Measurements from ENCODE around the gene PCP4L1. TPM values are rescaled to one million over a fixed set of nuclear protein-coding genes. Genes with fewer than 3 reads are reported as not detected.
A peak's percentile ranks its signal among the peaks of the same experiment; 100 is the strongest.

PCP4L1 gene
- polyA plus RNA-seq, 2 of the 4 experiments (the other 2 are of a cell fraction): not detected

DNA sequence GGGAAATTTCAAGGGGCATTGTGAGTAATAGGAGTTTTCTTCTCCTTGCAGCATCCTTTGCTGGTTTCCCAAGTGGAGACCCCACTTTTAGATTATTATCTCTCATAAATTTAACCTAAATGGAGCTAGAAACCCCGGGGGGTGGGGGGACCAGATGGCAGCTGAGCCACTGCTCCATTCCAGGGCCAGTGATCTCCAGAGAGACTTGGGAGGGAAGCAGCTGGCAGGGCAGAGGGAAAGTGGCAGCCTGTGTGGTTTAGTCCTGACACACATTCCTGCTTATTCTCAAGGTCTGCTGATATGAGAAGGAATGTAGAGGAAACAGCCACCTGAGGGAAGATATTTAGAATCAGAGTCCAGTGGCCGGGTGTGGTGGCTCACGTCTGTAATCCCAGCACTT, 16.3 kb downstream of the PCP4L1 start:
- Histone ChIP-seq H3K4me1 (no peaks in the 10 kb centered on the region), H3K4me3 (no peak overlapping the region), H3K4me2 (no peak overlapping the region), H3K27ac (no peak overlapping the region), H3K9me3 (no peaks in the 10 kb centered on the region)
- ATAC-seq (no peak), DNase-seq (ENCODE audit: low read depth in 1 of 2, low spot score in 1 of 2) (no peak), FAIRE-seq (no peak)
- ChIA-PET CTCF (interaction anchor here (1.6 to 1.9 kb wide), 3 partner anchors 15 to 25 kb away, joined by 3 to 5 read pairs (median 4); no protein-coding TSS in a partner anchor), POLR2A (no interaction called here)
- 49% methylated on average over 3 of the region's 3 CpGs for WGBS (ENCODE audit: missing lambda C conversion rate)
- no peak for TF ChIP-seq EHMT2 (IDR thresholded peaks at IDR 0.05; ENCODE audit: low read depth)
- TF ChIP-seq, protein P1, sequence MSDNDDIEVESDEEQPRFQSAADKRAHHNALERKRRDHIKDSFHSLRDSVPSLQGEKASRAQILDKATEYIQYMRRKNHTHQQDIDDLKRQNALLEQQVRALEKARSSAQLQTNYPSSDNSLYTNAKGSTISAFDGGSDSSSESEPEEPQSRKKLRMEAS (IDR thresholded peaks at IDR 0.05): no peak
- TF ChIP-seq RCOR1 (IDR thresholded peaks at IDR 0.05; ENCODE audit: low read depth, low read length): no peak
- TF ChIP-seq, protein P2, sequence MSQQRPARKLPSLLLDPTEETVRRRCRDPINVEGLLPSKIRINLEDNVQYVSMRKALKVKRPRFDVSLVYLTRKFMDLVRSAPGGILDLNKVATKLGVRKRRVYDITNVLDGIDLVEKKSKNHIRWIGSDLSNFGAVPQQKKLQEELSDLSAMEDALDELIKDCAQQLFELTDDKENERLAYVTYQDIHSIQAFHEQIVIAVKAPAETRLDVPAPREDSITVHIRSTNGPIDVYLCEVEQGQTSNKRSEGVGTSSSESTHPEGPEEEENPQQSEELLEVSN (IDR thresholded peaks at IDR 0.05; ENCODE audit: borderline replicate concordance, low read depth): no peak
- TF ChIP-seq MYC (IDR thresholded peaks at IDR 0.05; ENCODE audit: borderline replicate concordance, low read length): no peak
- no peak for TF ChIP-seq CBX8 (IDR thresholded peaks at IDR 0.05)
- TF ChIP-seq, protein P3, sequence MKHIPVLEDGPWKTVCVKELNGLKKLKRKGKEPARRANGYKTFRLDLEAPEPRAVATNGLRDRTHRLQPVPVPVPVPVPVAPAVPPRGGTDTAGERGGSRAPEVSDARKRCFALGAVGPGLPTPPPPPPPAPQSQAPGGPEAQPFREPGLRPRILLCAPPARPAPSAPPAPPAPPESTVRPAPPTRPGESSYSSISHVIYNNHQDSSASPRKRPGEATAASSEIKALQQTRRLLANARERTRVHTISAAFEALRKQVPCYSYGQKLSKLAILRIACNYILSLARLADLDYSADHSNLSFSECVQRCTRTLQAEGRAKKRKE (CRISPR knock-in tag; IDR thresholded peaks at IDR 0.05; ENCODE audit: low read depth): no peak
- TF ChIP-seq ZC3H11A (IDR thresholded peaks at IDR 0.05): no peak
- TF ChIP-seq, protein P4, sequence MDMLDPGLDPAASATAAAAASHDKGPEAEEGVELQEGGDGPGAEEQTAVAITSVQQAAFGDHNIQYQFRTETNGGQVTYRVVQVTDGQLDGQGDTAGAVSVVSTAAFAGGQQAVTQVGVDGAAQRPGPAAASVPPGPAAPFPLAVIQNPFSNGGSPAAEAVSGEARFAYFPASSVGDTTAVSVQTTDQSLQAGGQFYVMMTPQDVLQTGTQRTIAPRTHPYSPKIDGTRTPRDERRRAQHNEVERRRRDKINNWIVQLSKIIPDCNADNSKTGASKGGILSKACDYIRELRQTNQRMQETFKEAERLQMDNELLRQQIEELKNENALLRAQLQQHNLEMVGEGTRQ (IDR thresholded peaks at IDR 0.05): no peak
- no peak for TF ChIP-seq SMC3 (IDR thresholded peaks at IDR 0.05)
- TF ChIP-seq, protein P5, sequence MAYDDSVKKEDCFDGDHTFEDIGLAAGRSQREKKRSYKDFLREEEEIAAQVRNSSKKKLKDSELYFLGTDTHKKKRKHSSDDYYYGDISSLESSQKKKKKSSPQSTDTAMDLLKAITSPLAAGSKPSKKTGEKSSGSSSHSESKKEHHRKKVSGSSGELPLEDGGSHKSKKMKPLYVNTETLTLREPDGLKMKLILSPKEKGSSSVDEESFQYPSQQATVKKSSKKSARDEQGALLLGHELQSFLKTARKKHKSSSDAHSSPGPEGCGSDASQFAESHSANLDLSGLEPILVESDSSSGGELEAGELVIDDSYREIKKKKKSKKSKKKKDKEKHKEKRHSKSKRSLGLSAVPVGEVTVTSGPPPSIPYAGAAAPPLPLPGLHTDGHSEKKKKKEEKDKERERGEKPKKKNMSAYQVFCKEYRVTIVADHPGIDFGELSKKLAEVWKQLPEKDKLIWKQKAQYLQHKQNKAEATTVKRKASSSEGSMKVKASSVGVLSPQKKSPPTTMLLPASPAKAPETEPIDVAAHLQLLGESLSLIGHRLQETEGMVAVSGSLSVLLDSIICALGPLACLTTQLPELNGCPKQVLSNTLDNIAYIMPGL (CRISPR knock-in tag; IDR thresholded peaks at IDR 0.05; ENCODE audit: borderline replicate concordance): no peak
- no peak for TF ChIP-seq HEYL (CRISPR knock-in tag; IDR thresholded peaks at IDR 0.05)
- TF ChIP-seq, protein P6, sequence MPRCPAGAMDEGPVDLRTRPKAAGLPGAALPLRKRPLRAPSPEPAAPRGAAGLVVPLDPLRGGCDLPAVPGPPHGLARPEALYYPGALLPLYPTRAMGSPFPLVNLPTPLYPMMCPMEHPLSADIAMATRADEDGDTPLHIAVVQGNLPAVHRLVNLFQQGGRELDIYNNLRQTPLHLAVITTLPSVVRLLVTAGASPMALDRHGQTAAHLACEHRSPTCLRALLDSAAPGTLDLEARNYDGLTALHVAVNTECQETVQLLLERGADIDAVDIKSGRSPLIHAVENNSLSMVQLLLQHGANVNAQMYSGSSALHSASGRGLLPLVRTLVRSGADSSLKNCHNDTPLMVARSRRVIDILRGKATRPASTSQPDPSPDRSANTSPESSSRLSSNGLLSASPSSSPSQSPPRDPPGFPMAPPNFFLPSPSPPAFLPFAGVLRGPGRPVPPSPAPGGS (IDR thresholded peaks at IDR 0.05): no peak

DNA sequence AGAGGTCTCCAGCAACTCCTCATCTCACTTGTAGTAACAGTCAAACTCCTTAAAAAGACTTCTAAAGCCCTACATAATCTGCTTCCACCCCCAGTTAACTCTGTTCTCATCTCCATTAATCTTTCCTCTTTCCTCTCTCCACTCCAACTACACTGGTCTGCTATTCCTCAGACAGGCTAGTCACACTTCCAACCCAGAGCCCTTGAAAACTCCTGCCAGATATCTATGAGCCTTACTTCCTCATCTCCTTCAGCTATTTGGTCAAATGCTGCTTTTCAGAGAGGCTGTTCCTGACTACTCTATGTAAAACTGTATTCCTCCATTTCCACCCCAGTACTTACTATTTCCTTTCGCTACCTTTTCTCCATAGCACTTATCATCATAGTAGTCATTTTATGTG, 24.4 kb downstream of the PCP4L1 start:
- no peaks in the 10 kb centered on the region for H3K4me1 ChIP-seq
- POLR2A ChIA-PET: no interaction called here
- TF ChIP-seq CEBPB (IDR thresholded peaks at IDR 0.05) (no peak), EHMT2 (IDR thresholded peaks at IDR 0.05; ENCODE audit: low read depth) (no peak), MAFK (IDR thresholded peaks at IDR 0.05; ENCODE audit: partially characterized antibody) (no peak)
- ATAC-seq (no peak), FAIRE-seq (no peak), DNase-seq (ENCODE audit: low read depth in 1 of 2, low spot score in 1 of 2) (no peak)
- H3K27ac ChIP-seq: no peak overlapping the region
- no peak overlapping the region for H3K4me2 ChIP-seq
- H3K4me3 ChIP-seq: no peak overlapping the region
- H3K9me3 ChIP-seq: no peaks in the 10 kb centered on the region
- WGBS (ENCODE audit: missing lambda C conversion rate): 61% methylated on average over 1 of the region's 1 CpG
- CTCF ChIA-PET: interaction anchor here (0.7 to 2.0 kb wide), 5 partner anchors 8 to 99 kb away, joined by 3 to 7 read pairs (median 4); no protein-coding TSS in a partner anchor

DNA sequence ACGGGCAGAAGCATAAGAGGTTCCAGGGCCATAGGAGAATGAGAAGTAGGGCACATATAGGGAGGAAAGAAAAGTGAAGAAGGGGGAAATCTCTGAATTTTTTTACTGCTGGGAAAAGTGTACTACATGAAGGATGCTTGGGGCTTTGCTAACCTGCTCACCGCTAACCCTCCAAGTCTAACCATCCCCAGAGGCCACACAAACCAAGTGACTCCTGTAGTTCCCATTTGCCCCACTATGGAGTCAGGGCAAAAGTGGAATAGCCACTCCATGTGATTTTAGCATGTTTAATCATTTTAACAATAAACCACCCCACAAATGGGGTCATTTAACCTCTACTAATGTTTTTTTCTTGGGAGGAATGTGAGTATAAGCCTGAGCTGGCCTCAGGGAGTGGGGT, 26.6 kb downstream of the PCP4L1 start:
- no peaks in the 10 kb centered on the region for H3K4me1 ChIP-seq
- no peak overlapping the region for H3K4me2 ChIP-seq
- no peak for DNase-seq (ENCODE audit: low read depth in 1 of 2, low spot score in 1 of 2)
- POLR2A ChIA-PET: no interaction called here
- WGBS (ENCODE audit: missing lambda C conversion rate): 51% methylated on average over 2 of the region's 2 CpGs
- FAIRE-seq: no peak
- ATAC-seq: peak; percentile 75 to 76; a peak in 5 of 6 replicates
- CTCF ChIA-PET: interaction anchor here (0.6 kb wide), 3 partner anchors 14 to 1484 kb away, joined by 3 to 4 read pairs (median 3); no protein-coding TSS in a partner anchor
- no peaks in the 10 kb centered on the region for H3K9me3 ChIP-seq
- H3K27ac ChIP-seq: no peak overlapping the region
- TF ChIP-seq ZC3H11A (IDR thresholded peaks at IDR 0.05): no peak
- TF ChIP-seq EHF (CRISPR knock-in tag; IDR thresholded peaks at IDR 0.05): no peak
- no peak for TF ChIP-seq SREBF2 (IDR thresholded peaks at IDR 0.05)
- TF ChIP-seq MYC (IDR thresholded peaks at IDR 0.05; ENCODE audit: borderline replicate concordance, low read length): no peak
- TF ChIP-seq POLR2A (IDR thresholded peaks at IDR 0.05; ENCODE audit: low read length): no peak
- no peak for TF ChIP-seq RAD21 (conservative IDR thresholded peaks at IDR 0.05 in 1 of 2, IDR thresholded peaks at IDR 0.05 in 1 of 2)
- no peak for TF ChIP-seq CBX8 (IDR thresholded peaks at IDR 0.05)
- TF ChIP-seq KDM1A (IDR thresholded peaks at IDR 0.05; ENCODE audit: low read depth): no peak
- no peak overlapping the region for H3K4me3 ChIP-seq

Data from A549 (cell line).